Measurements from ENCODE around the gene CALR.

- TF ChIP-seq CTCF (IDR thresholded peaks at IDR 0.05), result no peak
- TF ChIP-seq EZH2phosphoT487 (IDR thresholded peaks at IDR 0.05; ENCODE audit: borderline replicate concordance, low read depth), result no peak
- no peak for TF ChIP-seq SMC3 (IDR thresholded peaks at IDR 0.05; ENCODE audit: low read depth, low read length)
- TF ChIP-seq REST (IDR thresholded peaks at IDR 0.05; ENCODE audit: low read depth, low read length), result no peak
- TF ChIP-seq NFIC (IDR thresholded peaks at IDR 0.05; ENCODE audit: borderline replicate concordance), result no peak
- TF ChIP-seq TAF1 (IDR thresholded peaks at IDR 0.05; ENCODE audit: borderline replicate concordance, low read depth, low read length), result no peak
- no peak for TF ChIP-seq POLR2AphosphoS5 (IDR thresholded peaks at IDR 0.05; ENCODE audit: low read depth, low read length)
- no peak for TF ChIP-seq RCOR1 (IDR thresholded peaks at IDR 0.05; ENCODE audit: low read length)
- TF ChIP-seq ELF1 (IDR thresholded peaks at IDR 0.05), result no peak
- TF ChIP-seq IRF3 (IDR thresholded peaks at IDR 0.05; ENCODE audit: low read depth, low read length), result no peak
- no peak for TF ChIP-seq RFX5 (IDR thresholded peaks at IDR 0.05; ENCODE audit: low read length)
Measured at GRCh38 chr19:12984683-12985048, 46.3 kb downstream of the CALR start.

Measured in SK-N-SH (cell line).